ENCODE results near the gene MATN4.

Gene MATN4

GRCh38 chr20:45340951-45341350, 32.9 kb upstream of the MATN4 start:
- DNase-seq (ENCODE audit: low read depth in 2 of 3, low spot score in 1 of 3): no peak

GRCh38 chr20:45340236-45340847, 32.2 kb upstream of the MATN4 start:
- no peak for DNase-seq (ENCODE audit: low read depth in 2 of 3, low spot score in 1 of 3)

DNA sequence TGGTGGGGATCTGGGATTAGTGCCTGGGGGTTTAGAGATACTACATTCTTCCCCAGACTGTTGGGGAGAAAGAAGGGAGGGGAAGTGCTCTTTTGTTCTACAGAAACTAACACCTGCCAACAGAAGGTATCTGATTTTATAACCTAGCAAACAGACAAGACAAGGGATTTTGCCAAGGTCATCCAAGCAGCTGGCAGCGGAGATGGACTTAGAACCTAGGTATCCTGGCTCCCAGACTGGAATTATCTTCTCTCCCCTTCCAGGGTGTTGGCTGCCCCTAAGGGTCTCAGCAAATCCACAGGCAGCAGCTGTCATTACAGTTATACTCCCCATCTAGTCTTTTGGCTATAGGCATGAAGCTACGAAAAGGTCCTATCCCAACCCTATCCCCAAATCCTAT, 31.7 kb upstream of the MATN4 start:
- DNase-seq (ENCODE audit: low read depth in 2 of 3, low spot score in 1 of 3): no peak

DNA sequence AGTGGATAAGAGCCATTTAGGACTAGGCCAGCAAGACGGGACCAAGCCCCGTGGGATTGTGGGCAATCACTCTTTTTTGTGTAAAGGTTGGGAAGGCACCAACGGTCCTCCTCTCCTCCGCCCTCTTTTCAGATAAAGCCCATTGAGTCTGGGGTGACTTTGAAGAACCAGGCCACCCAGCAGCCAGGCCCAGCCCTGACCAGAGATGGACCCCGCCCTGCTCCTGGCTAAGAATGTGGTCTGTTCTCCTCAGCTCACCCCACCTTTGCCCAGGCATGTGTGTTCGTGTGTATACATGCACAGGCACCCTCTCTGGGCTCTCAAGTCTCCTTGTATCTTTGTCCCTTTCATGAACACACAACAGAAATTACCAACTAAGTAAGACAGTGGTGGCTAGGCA, 31.0 kb upstream of the MATN4 start:
- no peak for DNase-seq (ENCODE audit: low read depth in 2 of 3, low spot score in 1 of 3)

- no peak for DNase-seq (ENCODE audit: low read depth in 2 of 3, low spot score in 1 of 3)
Measured at GRCh38 chr20:45338121-45339030, 30.3 kb upstream of the MATN4 start.

DNA sequence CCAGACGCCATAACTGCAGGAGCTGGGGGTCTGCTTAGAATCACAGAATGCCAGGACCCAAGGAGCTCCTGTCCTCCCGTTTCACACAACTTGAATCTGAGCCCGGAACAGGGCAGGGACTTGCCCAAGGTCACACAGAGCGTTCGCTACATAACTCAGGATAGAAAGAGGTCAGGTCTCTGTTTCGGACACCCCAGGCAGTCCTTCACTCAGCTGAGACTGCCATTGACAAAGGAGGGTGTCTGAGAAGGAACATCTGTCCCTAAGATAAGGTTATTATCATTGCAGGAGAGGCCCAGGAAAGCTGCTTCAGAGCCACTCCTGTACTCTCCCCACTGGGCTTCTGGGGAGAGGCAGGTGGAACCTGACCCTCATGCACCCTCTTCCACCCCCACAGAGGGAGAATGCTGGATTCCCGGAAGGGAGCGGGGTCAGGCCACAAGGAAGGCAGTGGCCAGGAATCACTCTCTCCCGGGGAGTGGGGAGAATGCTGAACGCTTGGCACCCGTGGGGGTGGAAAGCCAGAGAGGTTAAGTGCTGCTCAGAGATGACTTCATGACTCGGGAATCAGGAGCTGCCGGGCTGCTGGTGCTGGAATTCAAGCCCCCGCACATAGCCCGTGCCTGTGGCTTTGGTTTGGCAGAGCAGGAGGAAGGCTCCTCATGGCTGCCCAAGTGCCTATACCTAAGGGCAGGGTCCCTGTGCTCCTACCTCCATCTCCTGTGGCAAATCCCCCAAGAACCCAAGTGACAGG, 29.4 kb upstream of the MATN4 start:
- DNase-seq (ENCODE audit: low read depth in 2 of 3, low spot score in 1 of 3): no peak

GRCh38 chr20:45336530-45337366, 28.6 kb upstream of the MATN4 start:
- DNase-seq (ENCODE audit: low read depth in 2 of 3, low spot score in 1 of 3): no peak

DNA sequence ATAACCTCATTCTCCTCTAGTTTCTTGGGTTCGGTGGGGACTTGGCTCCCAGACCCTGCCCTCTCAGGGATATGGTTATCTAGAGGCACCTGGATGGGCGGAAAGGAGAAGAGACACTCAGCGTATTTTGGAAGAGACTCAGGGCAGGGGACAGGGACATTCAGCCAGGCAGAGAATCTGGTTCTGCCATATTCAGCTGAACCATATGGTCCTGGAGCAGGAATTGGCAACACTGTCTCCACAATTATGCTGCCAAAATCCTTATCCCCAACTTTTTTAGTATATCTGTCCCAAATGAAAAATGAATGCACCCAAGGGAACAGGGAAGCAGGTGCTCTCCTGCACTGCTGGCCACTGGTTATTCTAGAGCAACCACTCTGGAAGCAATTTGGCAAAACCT, 22.4 kb upstream of the MATN4 start:
- DNase-seq (ENCODE audit: low read depth in 2 of 3, low spot score in 1 of 3): no peak

DNA sequence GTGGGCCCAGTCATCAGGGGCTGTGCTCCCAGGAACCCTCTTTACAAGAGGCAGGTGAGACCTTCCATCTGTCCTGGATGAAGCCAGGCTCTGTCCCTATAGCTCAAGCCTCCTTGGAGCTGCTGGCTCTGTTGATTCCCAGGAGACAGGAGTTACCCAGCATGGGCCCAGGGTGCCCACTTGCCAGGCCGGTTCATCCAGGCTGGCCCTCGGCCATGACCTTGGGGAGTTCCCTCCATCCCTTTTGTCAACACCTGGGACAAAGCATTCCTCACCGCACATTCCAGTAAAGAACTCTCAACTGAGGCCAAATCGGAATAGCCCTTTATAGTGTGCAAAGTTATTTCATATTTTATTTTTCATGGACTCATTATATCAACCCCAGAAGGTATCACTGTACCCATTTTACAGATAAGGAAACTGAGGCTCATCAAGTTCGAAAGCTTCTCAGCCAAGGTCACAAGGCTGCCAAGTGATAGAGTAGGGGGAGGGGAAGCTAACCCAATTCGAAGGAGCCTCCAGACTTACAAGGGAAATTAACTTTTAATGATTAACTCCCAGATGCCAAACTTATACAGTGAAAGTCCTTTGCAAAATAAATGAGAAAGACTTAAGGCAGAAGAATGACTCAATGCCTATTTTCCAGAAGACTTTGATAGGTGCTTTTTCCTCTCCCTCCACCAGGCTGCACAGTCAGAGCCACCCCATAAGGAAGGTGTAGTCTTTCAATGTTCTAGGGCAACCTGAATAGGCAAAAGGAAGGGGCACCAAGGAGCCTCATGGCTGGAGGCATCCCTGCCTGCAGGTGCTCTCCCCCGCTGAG, 21.6 kb upstream of the MATN4 start:
- DNase-seq (ENCODE audit: low read depth in 2 of 3, low spot score in 1 of 3): no peak

DNA sequence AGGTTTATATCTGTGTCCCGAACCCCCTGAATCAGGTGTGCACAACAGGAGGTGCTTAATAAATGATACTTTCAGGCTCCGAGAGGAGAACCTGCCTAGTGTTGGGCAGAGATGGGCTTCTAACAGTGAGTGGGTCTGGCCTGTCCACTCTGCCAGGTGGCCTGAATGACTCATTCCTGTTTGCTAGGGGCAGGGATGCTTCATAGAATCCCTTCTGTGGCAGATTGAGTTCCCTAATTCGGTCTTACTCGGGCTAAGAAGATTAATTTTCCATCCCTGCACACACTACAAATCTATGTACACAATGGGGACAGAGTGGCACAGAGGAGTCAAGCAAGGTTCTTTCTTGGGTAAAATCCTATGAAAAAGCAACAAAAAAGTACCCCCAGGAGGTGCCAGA, 20.4 kb upstream of the MATN4 start:
- no peak for DNase-seq (ENCODE audit: low read depth in 2 of 3, low spot score in 1 of 3)

- DNase-seq (ENCODE audit: low read depth in 2 of 3, low spot score in 1 of 3): no peak
Measured at GRCh38 chr20:45325371-45325770, 17.3 kb upstream of the MATN4 start.

DNA sequence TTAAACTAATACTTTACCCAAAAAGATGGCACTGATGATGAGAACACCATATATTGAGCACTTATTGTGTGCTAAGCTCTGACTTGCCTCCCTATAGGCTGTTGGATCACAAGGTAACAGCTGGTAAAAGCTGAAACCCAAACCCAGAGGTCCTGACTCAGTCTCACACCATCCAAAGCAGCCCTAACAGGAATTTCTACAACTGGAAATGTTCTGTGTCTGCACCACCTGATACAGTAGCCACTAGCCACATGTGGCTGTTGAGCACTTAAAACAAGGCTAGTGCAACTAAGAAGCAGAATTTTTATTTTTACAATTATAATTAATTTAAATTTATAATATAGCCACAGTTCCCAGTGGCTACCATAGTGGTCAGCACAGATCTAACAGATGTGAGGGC, 15.6 kb upstream of the MATN4 start:
- no peak for DNase-seq (ENCODE audit: low read depth in 2 of 3, low spot score in 1 of 3)

DNA sequence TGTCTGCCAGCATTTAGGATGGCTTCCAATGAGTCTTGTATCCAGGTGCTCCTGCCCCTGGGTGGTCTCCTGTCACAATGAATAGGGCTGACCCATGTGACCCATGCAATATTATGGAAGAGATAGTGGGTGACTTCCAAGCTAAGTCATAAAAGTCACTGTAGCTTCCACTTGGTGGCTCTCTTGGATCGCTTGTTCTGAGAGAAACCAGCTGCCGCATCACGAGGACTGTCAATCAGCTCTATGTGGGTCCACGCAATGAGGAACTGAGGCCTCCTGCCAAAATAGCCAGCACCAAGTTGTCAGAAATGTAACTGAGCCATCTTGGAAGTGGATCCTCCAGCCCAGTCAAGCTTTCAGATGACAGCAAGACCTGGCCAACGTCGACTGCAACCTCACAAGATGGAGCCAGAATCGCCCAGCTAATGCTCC, 14.9 kb upstream of the MATN4 start:
- no peak for DNase-seq (ENCODE audit: low read depth in 2 of 3, low spot score in 1 of 3)

GRCh38 chr20:45320948-45321595, 13.0 kb upstream of the MATN4 start:
- DNase-seq (ENCODE audit: low read depth in 2 of 3, low spot score in 1 of 3): no peak

GRCh38 chr20:45318948-45319347, 10.8 kb upstream of the MATN4 start:
- DNase-seq (ENCODE audit: low read depth in 2 of 3, low spot score in 1 of 3): no peak

DNA sequence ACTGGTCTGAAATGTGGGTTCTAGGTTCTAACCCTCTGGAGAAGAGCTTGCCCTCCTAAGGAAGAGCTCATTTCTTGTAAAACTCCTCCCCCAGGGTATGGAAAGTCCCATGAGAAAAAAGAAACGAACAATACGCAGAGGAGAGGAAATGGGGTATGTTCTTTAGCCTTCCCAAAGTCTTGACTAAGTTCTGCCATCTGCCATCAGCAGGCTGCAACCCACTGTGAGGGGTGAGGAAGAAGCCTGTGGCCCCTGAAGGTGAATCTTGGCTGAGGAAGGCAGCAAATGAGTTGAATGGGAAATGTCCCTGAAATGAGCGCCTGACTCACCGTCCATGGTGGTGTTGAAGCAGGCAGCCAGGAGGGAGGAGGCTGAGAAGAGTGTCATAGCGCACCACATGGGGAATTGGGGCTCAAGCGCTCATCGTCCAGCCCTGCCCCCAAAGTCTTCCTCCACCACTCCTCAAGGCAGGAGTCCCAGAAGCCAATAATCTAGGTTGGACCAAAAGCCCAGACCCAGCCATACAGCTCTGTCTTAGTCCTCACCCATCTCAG, 10.4 kb upstream of the MATN4 start:
- DNase-seq (ENCODE audit: low read depth in 2 of 3, low spot score in 1 of 3): no peak

DNA sequence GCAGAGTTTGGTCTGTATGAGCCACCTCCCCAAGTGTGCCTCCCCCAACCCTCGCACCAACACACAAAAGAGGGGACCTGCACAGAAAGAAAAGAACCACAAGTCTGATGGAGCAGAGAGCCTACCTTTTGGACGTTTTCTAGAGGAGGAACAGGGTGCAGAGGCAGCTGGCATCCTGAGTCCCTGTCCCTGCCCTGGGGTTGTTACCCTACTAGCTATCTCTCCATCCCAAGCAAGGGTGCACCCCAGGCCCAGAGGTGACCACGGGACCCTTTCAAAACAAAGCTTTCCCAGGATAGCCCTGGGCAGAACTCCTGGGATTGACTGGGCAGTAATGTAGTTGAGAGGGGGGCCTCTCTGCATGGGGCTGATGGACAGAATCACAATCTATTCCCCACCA, 9.7 kb upstream of the MATN4 start:
- no peak for DNase-seq (ENCODE audit: low read depth in 2 of 3, low spot score in 1 of 3)

GRCh38 chr20:45316150-45317080, 8.3 kb upstream of the MATN4 start:
- no peak for DNase-seq (ENCODE audit: low read depth in 2 of 3, low spot score in 1 of 3)

Measured in stimulated activated CD4-positive, alpha-beta T cell treated with anti-CD3 and anti-CD28 coated beads, Interleukin-12 subunit alpha, Interleukin-12 subunit beta, amount 100 ng/mL, for 48 hours (primary cell).